HepG2 (cell line): ENCODE data around the gene CPE. TPM values are rescaled to one million over a fixed set of nuclear protein-coding genes. Genes with fewer than 3 reads are reported as not detected.

Experiments
- ARNT ChIP-seq: fragments of 450-650 bp; IDR thresholded peaks from 2 replicates; pipeline ENCODE4 v1.6.1; 2017
- BRCA1 ChIP-seq: sonication (generic); formaldehyde crosslinking; IDR thresholded peaks from 2 replicates; pipeline ENCODE4 v1.4.0; 2020; ENCODE audit warnings: missing genetic modification reagents
- FOXO1 ChIP-seq: sonication (generic); formaldehyde crosslinking; IDR thresholded peaks from 2 replicates; pipeline ENCODE4 v1.4.0; 2020; ENCODE audit warnings: missing genetic modification reagents
- HOXA3 ChIP-seq: sonication (generic); formaldehyde crosslinking; IDR thresholded peaks from 2 replicates; pipeline ENCODE4 v1.5.0; 2020; ENCODE audit warnings: missing genetic modification reagents
- ISX ChIP-seq: sonication (generic); formaldehyde crosslinking; conservative IDR thresholded peaks from 2 replicates; pipeline ENCODE4 v1.5.0; 2020; ENCODE audit warnings: missing genetic modification reagents
- KAT2B ChIP-seq: fragments of 150-350 bp; IDR thresholded peaks from 2 replicates; pipeline ENCODE4 v1.6.1; 2014; ENCODE audit warnings: low read depth, low read length, borderline replicate concordance
- NFAT5 ChIP-seq: sonication (generic); formaldehyde crosslinking; IDR thresholded peaks from 2 replicates; pipeline ENCODE4 v1.4.0; 2020; ENCODE audit warnings: missing genetic modification reagents
- NR3C1 ChIP-seq: sonication (generic); formaldehyde crosslinking; IDR thresholded peaks from 2 replicates; pipeline ENCODE4 v1.4.0; 2020; ENCODE audit warnings: missing genetic modification reagents
- RBAK ChIP-seq: sonication (generic); formaldehyde crosslinking; IDR thresholded peaks from 2 replicates; pipeline ENCODE4 v1.5.1; 2020; ENCODE audit warnings: mild to moderate bottlenecking, missing genetic modification reagents
- SMARCE1 ChIP-seq: fragments of 450-650 bp; IDR thresholded peaks from 2 replicates; pipeline ENCODE4 v1.6.1; 2017; ENCODE audit warnings: borderline replicate concordance
- SP2 ChIP-seq: sonication (generic); formaldehyde crosslinking; IDR thresholded peaks from 2 replicates; pipeline ENCODE4 v1.5.1; 2020; ENCODE audit warnings: mild to moderate bottlenecking, missing genetic modification reagents
- SSRP1 ChIP-seq: IDR thresholded peaks from 2 replicates; pipeline ENCODE4 v1.6.1; 2016; ENCODE audit warnings: control low read depth
- TBX2 ChIP-seq: sonication (generic); formaldehyde crosslinking; IDR thresholded peaks from 2 replicates; pipeline ENCODE4 v1.5.0; 2020; ENCODE audit warnings: missing genetic modification reagents, mild to moderate bottlenecking, borderline replicate concordance
- TRAFD1 ChIP-seq: sonication (generic); formaldehyde crosslinking; IDR thresholded peaks from 2 replicates; pipeline ENCODE4 v1.5.1; 2020; ENCODE audit warnings: missing genetic modification reagents, mild to moderate bottlenecking, borderline replicate concordance
- ZNF253 ChIP-seq: sonication (generic); formaldehyde crosslinking; IDR thresholded peaks from 2 replicates; pipeline ENCODE4 v1.8.0; 2022; ENCODE audit warnings: mild to moderate bottlenecking, missing genetic modification reagents, borderline replicate concordance
- ZNF3 ChIP-seq: IDR thresholded peaks from 2 replicates; pipeline ENCODE4 v1.7.0; 2017; ENCODE audit warnings: inconsistent platforms
- ZNF557 ChIP-seq: sonication (generic); formaldehyde crosslinking; IDR thresholded peaks from 2 replicates; pipeline ENCODE4 v1.4.0; 2020; ENCODE audit warnings: missing genetic modification reagents
- ZNF720 ChIP-seq: sonication (generic); formaldehyde crosslinking; IDR thresholded peaks from 2 replicates; pipeline ENCODE4 v1.4.0; 2020; ENCODE audit warnings: missing genetic modification reagents
- ZNF782 ChIP-seq: sonication (generic); formaldehyde crosslinking; IDR thresholded peaks from 2 replicates; pipeline ENCODE4 v1.4.0; 2020; ENCODE audit warnings: missing genetic modification reagents, mild to moderate bottlenecking, borderline replicate concordance
- ZNF790 ChIP-seq: sonication (generic); formaldehyde crosslinking; IDR thresholded peaks from 2 replicates; pipeline ENCODE4 v1.8.0; 2022; ENCODE audit warnings: missing genetic modification reagents, mild to moderate bottlenecking, borderline replicate concordance
- polyA plus RNA-seq, 8 experiments: library from polyadenylated mRNA; depleted of rRNA in 3 of 8; stranded (reverse) in 7 of 8; unstranded in 1 of 8; fragments of >200 nt; fragmentation: Illumina TruSeq in 4 of 8; extraction: Trizol in 4 of 8; gene quantifications; 2 replicates each; pipeline versions ENCODE4 v1.2.1 to v1.2.3, GENCODE V29; 2011 to 2016; ENCODE audit warnings: low read depth in 4 of 8, missing spikeins in 1 of 8, mixed read lengths in 1 of 8; ENCODE audit not compliant: insufficient read depth in 1 of 8
- total RNA-seq, 5 experiments: library from RNA; depleted of rRNA; stranded (reverse); fragments of >200 nt; fragmentation: Illumina TruSeq; extraction: Trizol; gene quantifications; 2 replicates each; pipeline ENCODE4 v1.2.3, GENCODE V29; 2016; ENCODE audit warnings: low read depth in 1 of 5
- TF ChIP-seq, protein P1 (sequence below): sonication (generic); formaldehyde crosslinking; IDR thresholded peaks from 2 replicates; pipeline ENCODE4 v1.4.0; 2020; ENCODE audit warnings: missing genetic modification reagents
- TF ChIP-seq, protein P2 (sequence below): sonication (generic); formaldehyde crosslinking; IDR thresholded peaks from 2 replicates; pipeline ENCODE4 v1.9.0; 2021; ENCODE audit warnings: missing genetic modification reagents, borderline replicate concordance

Gene CPE
- total and polyA plus RNA-seq, 2 of the 13 experiments (the other 11 are each of a cell fraction or from before 2014, with no cell fraction given) = 268 to 852 TPM

GRCh38 chr4:165369522-165369921 lies 9.3 kb upstream of the CPE start (continued):
- TF ChIP-seq NFAT5 (CRISPR knock-in tag) = no peak
- TF ChIP-seq SP2 (CRISPR knock-in tag) = no peak
- no peak for TF ChIP-seq SMARCE1
- no peak for TF ChIP-seq ARNT
- TF ChIP-seq HOXA3 (CRISPR knock-in tag) = peak; percentile 58; the same call in 1 of the 2 replicates
- TF ChIP-seq, protein P1, sequence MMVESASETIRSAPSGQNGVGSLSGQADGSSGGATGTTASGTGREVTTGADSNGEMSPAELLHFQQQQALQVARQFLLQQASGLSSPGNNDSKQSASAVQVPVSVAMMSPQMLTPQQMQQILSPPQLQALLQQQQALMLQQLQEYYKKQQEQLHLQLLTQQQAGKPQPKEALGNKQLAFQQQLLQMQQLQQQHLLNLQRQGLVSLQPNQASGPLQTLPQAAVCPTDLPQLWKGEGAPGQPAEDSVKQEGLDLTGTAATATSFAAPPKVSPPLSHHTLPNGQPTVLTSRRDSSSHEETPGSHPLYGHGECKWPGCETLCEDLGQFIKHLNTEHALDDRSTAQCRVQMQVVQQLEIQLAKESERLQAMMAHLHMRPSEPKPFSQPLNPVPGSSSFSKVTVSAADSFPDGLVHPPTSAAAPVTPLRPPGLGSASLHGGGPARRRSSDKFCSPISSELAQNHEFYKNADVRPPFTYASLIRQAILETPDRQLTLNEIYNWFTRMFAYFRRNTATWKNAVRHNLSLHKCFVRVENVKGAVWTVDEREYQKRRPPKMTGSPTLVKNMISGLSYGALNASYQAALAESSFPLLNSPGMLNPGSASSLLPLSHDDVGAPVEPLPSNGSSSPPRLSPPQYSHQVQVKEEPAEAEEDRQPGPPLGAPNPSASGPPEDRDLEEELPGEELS (CRISPR knock-in tag) = peak; percentile 84
- no peak for TF ChIP-seq ZNF557 (CRISPR knock-in tag)
- TF ChIP-seq, protein P2, sequence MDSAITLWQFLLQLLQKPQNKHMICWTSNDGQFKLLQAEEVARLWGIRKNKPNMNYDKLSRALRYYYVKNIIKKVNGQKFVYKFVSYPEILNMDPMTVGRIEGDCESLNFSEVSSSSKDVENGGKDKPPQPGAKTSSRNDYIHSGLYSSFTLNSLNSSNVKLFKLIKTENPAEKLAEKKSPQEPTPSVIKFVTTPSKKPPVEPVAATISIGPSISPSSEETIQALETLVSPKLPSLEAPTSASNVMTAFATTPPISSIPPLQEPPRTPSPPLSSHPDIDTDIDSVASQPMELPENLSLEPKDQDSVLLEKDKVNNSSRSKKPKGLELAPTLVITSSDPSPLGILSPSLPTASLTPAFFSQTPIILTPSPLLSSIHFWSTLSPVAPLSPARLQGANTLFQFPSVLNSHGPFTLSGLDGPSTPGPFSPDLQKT (CRISPR knock-in tag) = no peak
- TF ChIP-seq TBX2 = peak; percentile 80
- no peak for TF ChIP-seq NR3C1
- no peak for TF ChIP-seq ZNF790 (CRISPR knock-in tag)
- no peak for TF ChIP-seq ZNF782 (CRISPR knock-in tag)
- TF ChIP-seq ISX (CRISPR knock-in tag) = no peak
- peak; percentile 86 for TF ChIP-seq FOXO1 (CRISPR knock-in tag)
- no peak for TF ChIP-seq KAT2B
- TF ChIP-seq ZNF720 (CRISPR knock-in tag) = no peak
- TF ChIP-seq ZNF3 (CRISPR knock-in tag) = no peak
- no peak for TF ChIP-seq BRCA1 (CRISPR knock-in tag)
- TF ChIP-seq TRAFD1 (CRISPR knock-in tag) = no peak
- TF ChIP-seq ZNF253 = no peak
- TF ChIP-seq RBAK (CRISPR knock-in tag) = 0 out of 2 replicates have a peak, but pooled peaks have one; percentile 45
- no peak for TF ChIP-seq SSRP1
